HepG2 (cell line): ENCODE data around the gene FGA. TPM values are rescaled to one million over a fixed set of nuclear protein-coding genes. Genes with fewer than 3 reads are reported as not detected.

Experiments used
- CEBPG ChIP-seq: IDR thresholded peaks from 2 replicates; pipeline ENCODE4 v1.6.1; 2016
- CSRNP1 ChIP-seq: sonication (generic); formaldehyde crosslinking; IDR thresholded peaks from 2 replicates; pipeline ENCODE4 v1.8.1; 2023; ENCODE audit warnings: mild to moderate bottlenecking, missing genetic modification reagents
- FOSL1 ChIP-seq: sonication (generic); formaldehyde crosslinking; IDR thresholded peaks from 2 replicates; pipeline ENCODE4 v1.9.0; 2021; ENCODE audit warnings: missing genetic modification reagents, borderline replicate concordance
- FOXA1 ChIP-seq, 2 experiments: fragments of 450-650 bp in 1 of 2; sonication (generic) in 1 of 2; formaldehyde crosslinking in 1 of 2; IDR thresholded peaks; 2 replicates each; pipeline versions ENCODE4 v1.4.0 to v1.6.1; 2016 to 2020; ENCODE audit warnings: missing genetic modification reagents in 1 of 2
- FOXO1 ChIP-seq: sonication (generic); formaldehyde crosslinking; IDR thresholded peaks from 2 replicates; pipeline ENCODE4 v1.4.0; 2020; ENCODE audit warnings: missing genetic modification reagents
- FOXP4 ChIP-seq: sonication (generic); formaldehyde crosslinking; IDR thresholded peaks from 2 replicates; pipeline ENCODE4 v1.4.0; 2020; ENCODE audit warnings: missing genetic modification reagents
- GATAD2A ChIP-seq: IDR thresholded peaks from 2 replicates; pipeline ENCODE4 v1.6.1; 2016
- ISL2 ChIP-seq: sonication (generic); formaldehyde crosslinking; IDR thresholded peaks from 2 replicates; pipeline ENCODE4 v1.5.0; 2020; ENCODE audit warnings: missing genetic modification reagents
- KMT2B ChIP-seq: IDR thresholded peaks from 2 replicates; pipeline ENCODE4 v1.6.1; 2016; ENCODE audit warnings: missing genetic modification reagents, missing compliant biosample characterization
- MAX ChIP-seq: IDR thresholded peaks from 2 replicates; pipeline ENCODE4 v1.6.1; 2012; ENCODE audit warnings: inconsistent platforms
- MXI1 ChIP-seq: IDR thresholded peaks from 3 replicates; pipeline ENCODE4 v1.6.1; 2012; ENCODE audit warnings: low read depth, low read length, inconsistent platforms, borderline replicate concordance
- RAD51 ChIP-seq: fragments of 450-650 bp; IDR thresholded peaks from 2 replicates; pipeline ENCODE4 v1.6.1; 2016; ENCODE audit warnings: borderline replicate concordance
- TBX3 ChIP-seq: fragments of 450-650 bp; IDR thresholded peaks from 2 replicates; pipeline ENCODE4 v1.6.1; 2017; ENCODE audit warnings: antibody characterized with exemption, mild to moderate bottlenecking, inconsistent platforms, borderline replicate concordance
- TCF7 ChIP-seq: sonication (generic); IDR thresholded peaks from 2 replicates; pipeline ENCODE4 v1.6.1; 2016; ENCODE audit warnings: antibody characterized with exemption, low read depth
- THAP11 ChIP-seq: IDR thresholded peaks from 2 replicates; pipeline ENCODE4 v1.6.1; 2016; ENCODE audit warnings: missing biosample characterization, missing genetic modification reagents
- WIZ ChIP-seq: sonication (generic); formaldehyde crosslinking; IDR thresholded peaks from 2 replicates; pipeline ENCODE4 v1.5.1; 2020; ENCODE audit warnings: mild to moderate bottlenecking, missing genetic modification reagents
- ZC3H4 ChIP-seq: sonication (generic); formaldehyde crosslinking; IDR thresholded peaks from 2 replicates; pipeline ENCODE4 v1.4.0; 2020; ENCODE audit warnings: missing genetic modification reagents, borderline replicate concordance
- ZFP1 ChIP-seq: IDR thresholded peaks from 2 replicates; pipeline ENCODE4 v1.6.1; 2016
- ZMAT5 ChIP-seq: sonication (generic); formaldehyde crosslinking; IDR thresholded peaks from 2 replicates; pipeline ENCODE4 v1.5.0; 2020; ENCODE audit warnings: mild to moderate bottlenecking, low read depth, missing genetic modification reagents, borderline replicate concordance
- ZMYM4 ChIP-seq: sonication (generic); formaldehyde crosslinking; IDR thresholded peaks from 2 replicates; pipeline ENCODE4 v1.8.1; 2023; ENCODE audit warnings: mild to moderate bottlenecking, missing genetic modification reagents
- ZNF207 ChIP-seq: fragments of 450-650 bp; IDR thresholded peaks from 2 replicates; pipeline ENCODE4 v1.6.1; 2016; ENCODE audit warnings: antibody characterized with exemption, borderline replicate concordance
- ZNF256 ChIP-seq: sonication (generic); formaldehyde crosslinking; conservative IDR thresholded peaks from 2 replicates; pipeline ENCODE4 v1.4.0; 2020; ENCODE audit warnings: missing genetic modification reagents
- ZNF34 ChIP-seq: sonication (generic); formaldehyde crosslinking; IDR thresholded peaks from 2 replicates; pipeline ENCODE4 v1.4.0; 2020; ENCODE audit warnings: mild to moderate bottlenecking, missing genetic modification reagents, borderline replicate concordance
- ZNF383 ChIP-seq: sonication (generic); formaldehyde crosslinking; IDR thresholded peaks from 2 replicates; pipeline ENCODE4 v1.4.0; 2020; ENCODE audit warnings: missing genetic modification reagents, mild to moderate bottlenecking, borderline replicate concordance
- ZNF773 ChIP-seq: sonication (generic); formaldehyde crosslinking; IDR thresholded peaks from 2 replicates; pipeline ENCODE4 v1.4.0; 2020; ENCODE audit warnings: missing genetic modification reagents, borderline replicate concordance
- ZNF792 ChIP-seq: IDR thresholded peaks from 2 replicates; pipeline ENCODE4 v1.6.1; 2016
- ZNF878 ChIP-seq: sonication (generic); formaldehyde crosslinking; IDR thresholded peaks from 2 replicates; pipeline ENCODE4 v1.8.1; 2023; ENCODE audit warnings: mild to moderate bottlenecking, missing genetic modification reagents, moderate library complexity
- polyA plus RNA-seq, 8 experiments: library from polyadenylated mRNA; depleted of rRNA in 3 of 8; stranded (reverse) in 7 of 8; unstranded in 1 of 8; fragments of >200 nt; fragmentation: Illumina TruSeq in 4 of 8; extraction: Trizol in 4 of 8; gene quantifications; 2 replicates each; pipeline versions ENCODE4 v1.2.1 to v1.2.3, GENCODE V29; 2011 to 2016; ENCODE audit warnings: low read depth in 4 of 8, missing spikeins in 1 of 8, mixed read lengths in 1 of 8; ENCODE audit not compliant: insufficient read depth in 1 of 8
- total RNA-seq, 5 experiments: library from RNA; depleted of rRNA; stranded (reverse); fragments of >200 nt; fragmentation: Illumina TruSeq; extraction: Trizol; gene quantifications; 2 replicates each; pipeline ENCODE4 v1.2.3, GENCODE V29; 2016; ENCODE audit warnings: low read depth in 1 of 5

FGA gene
- total and polyA plus RNA-seq, 2 of the 13 experiments (the other 11 are each of a cell fraction or from before 2014, with no cell fraction given) = 640 to 1,523 TPM

GRCh38 chr4:154612472-154613414 is 22.2 kb upstream of the FGA start, which contains the start of gene FGG (continued):
- TF ChIP-seq ZNF207 (no peak), FOXO1 (CRISPR knock-in tag) (peak; percentile 40; the same call in 1 of the 2 replicates), CEBPG (CRISPR knock-in tag) (peak; percentile 96), KMT2B (CRISPR knock-in tag) (no peak; the same call in 1 of the 2 replicates), ZNF256 (CRISPR knock-in tag) (no peak), TCF7 (peak; percentile 46), ZNF878 (0 out of 2 replicates have a peak, but pooled peaks have one; percentile 30), ZNF773 (CRISPR knock-in tag) (no peak), FOXA1 (IDR thresholded peaks at IDR 0.05) (no peak), FOXA1 (CRISPR knock-in tag; IDR thresholded peaks at IDR 0.05) (peak; percentile 69), FOXP4 (peak; percentile 65), TBX3 (no peak), ZMYM4 (CRISPR knock-in tag) (peak; percentile 91), ZFP1 (CRISPR knock-in tag) (0 out of 2 replicates have a peak, but pooled peaks have one; percentile 39), MXI1 (peak; percentile 43; the same call in 1 of the 3 replicates), FOSL1 (CRISPR knock-in tag) (no peak), CSRNP1 (CRISPR knock-in tag) (no peak), RAD51 (0 out of 2 replicates have a peak, but pooled peaks have one; percentile 28), ZC3H4 (CRISPR knock-in tag) (no peak), GATAD2A (CRISPR knock-in tag) (peak; percentile 92), ZNF792 (CRISPR knock-in tag) (0 out of 2 replicates have a peak, but pooled peaks have one; percentile 14), ZMAT5 (CRISPR knock-in tag) (no peak), MAX (no peak), THAP11 (CRISPR knock-in tag) (peak; percentile 64; the same call in 1 of the 2 replicates), ZNF383 (CRISPR knock-in tag) (no peak), ZNF34 (CRISPR knock-in tag) (0 out of 2 replicates have a peak, but pooled peaks have one; percentile 51), ISL2 (CRISPR knock-in tag) (peak; percentile 90), WIZ (peak; percentile 53; the same call in 1 of the 2 replicates)
